OCI-LY1 (cell line): Measurements from ENCODE around the gene ITSN1.

Experiments
- H2AFZ ChIP-seq: fragments of 200-600 bp; sonication (generic), shearing (Covaris generic); 2 replicates; pipeline ENCODE4 v1.6.0; 2014; ENCODE audit warnings: antibody characterized with exemption, mild to moderate bottlenecking, low read length
- H3F3A ChIP-seq: fragments of 200-600 bp; sonication (generic), shearing (Covaris generic); 2 replicates; pipeline ENCODE4 v1.6.0; 2014; ENCODE audit warnings: mild to moderate bottlenecking, antibody characterized with exemption, low read length, moderate library complexity; ENCODE audit not compliant: insufficient read depth
- H3K27ac ChIP-seq: fragments of 200-600 bp; sonication (generic); 2 replicates; pipeline ENCODE4 v1.5.1; 2014; ENCODE audit warnings: low read length, mixed run types, mild to moderate bottlenecking, low read depth; ENCODE audit not compliant: poor library complexity, severe bottlenecking
- H3K27me3 ChIP-seq: fragments of 200-600 bp; sonication (generic); 2 replicates; pipeline ENCODE4 v1.6.0; 2014; ENCODE audit warnings: antibody characterized with exemption, mild to moderate bottlenecking, low read length, moderate library complexity; ENCODE audit not compliant: insufficient read depth
- H3K36me3 ChIP-seq: fragments of 200-600 bp; sonication (generic); 2 replicates; pipeline ENCODE4 v1.6.1; 2014; ENCODE audit warnings: mild to moderate bottlenecking, antibody characterized with exemption, low read length, moderate library complexity, mixed read lengths; ENCODE audit not compliant: insufficient read depth
- H3K4me1 ChIP-seq: fragments of 200-600 bp; sonication (generic); 2 replicates; pipeline ENCODE4 v1.5.1; 2014; ENCODE audit warnings: mild to moderate bottlenecking, low read length, moderate library complexity; ENCODE audit not compliant: insufficient read depth, severe bottlenecking
- H3K4me2 ChIP-seq: fragments of 200-600 bp; sonication (generic), shearing (Covaris generic); 2 replicates; pipeline ENCODE4 v1.6.1; 2014; ENCODE audit warnings: low read length
- H3K4me3 ChIP-seq: fragments of 200-600 bp; sonication (generic); 2 replicates; pipeline ENCODE4 v1.5.1; 2014; ENCODE audit warnings: low read length, low read depth, mild to moderate bottlenecking, mixed read lengths; ENCODE audit not compliant: poor library complexity, severe bottlenecking
- H3K79me2 ChIP-seq: fragments of 200-600 bp; shearing (Covaris generic); 2 replicates; pipeline ENCODE4 v1.6.1; 2016; ENCODE audit warnings: mixed run types, low read length, mixed read lengths; ENCODE audit not compliant: insufficient read depth
- H3K9ac ChIP-seq: fragments of 200-600 bp; sonication (generic), shearing (Covaris generic); 2 replicates; pipeline ENCODE4 v1.6.1; 2014; ENCODE audit warnings: mild to moderate bottlenecking, low read length, mixed read lengths
- H3K9me2 ChIP-seq: fragments of 200-600 bp; sonication (generic), shearing (Covaris generic); 2 replicates; pipeline ENCODE4 v1.6.1; 2014; ENCODE audit warnings: low read depth, mild to moderate bottlenecking, low read length, mixed read lengths
- H3K9me3 ChIP-seq: fragments of 200-600 bp; shearing (Covaris generic); 2 replicates; pipeline ENCODE4 v1.6.1; 2014; ENCODE audit warnings: low read length, mixed read lengths
- H4K20me1 ChIP-seq: fragments of 200-600 bp; sonication (generic), shearing (Covaris generic); 2 replicates; pipeline ENCODE4 v1.6.0; 2016; ENCODE audit warnings: mild to moderate bottlenecking, low read length; ENCODE audit not compliant: insufficient read depth
- EZH2 ChIP-seq: fragments of 200-600 bp; sonication (generic), shearing (Covaris generic); IDR thresholded peaks from 2 replicates; pipeline ENCODE4 v1.8.0; 2017; ENCODE audit warnings: borderline replicate concordance, mixed run types, mild to moderate bottlenecking, antibody characterized with exemption, low read length, moderate library complexity, mixed read lengths
- TF ChIP-seq, protein P1 (sequence below): fragments of 200-600 bp; sonication (generic), shearing (Covaris generic); IDR thresholded peaks from 2 replicates; pipeline ENCODE4 v1.5.1; 2017; ENCODE audit warnings: mild to moderate bottlenecking, antibody characterized with exemption, low read length, moderate library complexity, mixed read lengths

Gene ITSN1

DNA sequence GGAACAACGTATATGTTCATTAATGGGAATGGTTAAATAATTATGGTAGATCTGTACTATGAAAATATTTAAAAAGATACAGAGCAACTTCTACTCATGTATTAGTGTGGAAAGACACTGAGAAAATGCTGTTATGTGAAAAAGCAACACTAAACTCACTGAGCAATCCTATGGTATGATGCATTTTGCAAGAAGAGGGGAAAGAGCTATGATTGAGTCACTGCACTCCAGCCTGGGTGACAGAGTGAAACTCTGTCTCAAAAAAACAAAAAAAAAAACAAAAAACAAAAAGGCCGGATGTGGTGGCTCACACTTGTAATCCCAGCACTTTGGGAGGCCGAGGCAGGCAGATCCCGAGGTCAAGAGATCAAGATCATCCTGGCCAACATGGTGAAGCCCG, 228.9 kb downstream of the ITSN1 start:
- Histone ChIP-seq H3K27me3 (no peaks in the 10 kb centered on the region), H3K9ac (no peak overlapping the region), H3K4me1 (no peaks in the 10 kb centered on the region), H3K4me2 (no peak overlapping the region), H3K4me3 (no peak overlapping the region), H3K9me3 (no peaks in the 10 kb centered on the region), H3K27ac (no peak overlapping the region), H3F3A (no peaks in the 10 kb centered on the region), H3K79me2 (no peaks in the 10 kb centered on the region), H3K36me3 (no peaks in the 10 kb centered on the region), H2AFZ (no peak overlapping the region), H4K20me1 (no peaks in the 10 kb centered on the region), H3K9me2 (no peaks in the 10 kb centered on the region)
- TF ChIP-seq, protein P1, sequence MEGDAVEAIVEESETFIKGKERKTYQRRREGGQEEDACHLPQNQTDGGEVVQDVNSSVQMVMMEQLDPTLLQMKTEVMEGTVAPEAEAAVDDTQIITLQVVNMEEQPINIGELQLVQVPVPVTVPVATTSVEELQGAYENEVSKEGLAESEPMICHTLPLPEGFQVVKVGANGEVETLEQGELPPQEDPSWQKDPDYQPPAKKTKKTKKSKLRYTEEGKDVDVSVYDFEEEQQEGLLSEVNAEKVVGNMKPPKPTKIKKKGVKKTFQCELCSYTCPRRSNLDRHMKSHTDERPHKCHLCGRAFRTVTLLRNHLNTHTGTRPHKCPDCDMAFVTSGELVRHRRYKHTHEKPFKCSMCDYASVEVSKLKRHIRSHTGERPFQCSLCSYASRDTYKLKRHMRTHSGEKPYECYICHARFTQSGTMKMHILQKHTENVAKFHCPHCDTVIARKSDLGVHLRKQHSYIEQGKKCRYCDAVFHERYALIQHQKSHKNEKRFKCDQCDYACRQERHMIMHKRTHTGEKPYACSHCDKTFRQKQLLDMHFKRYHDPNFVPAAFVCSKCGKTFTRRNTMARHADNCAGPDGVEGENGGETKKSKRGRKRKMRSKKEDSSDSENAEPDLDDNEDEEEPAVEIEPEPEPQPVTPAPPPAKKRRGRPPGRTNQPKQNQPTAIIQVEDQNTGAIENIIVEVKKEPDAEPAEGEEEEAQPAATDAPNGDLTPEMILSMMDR = no peak
- TF ChIP-seq EZH2 = no peak

DNA sequence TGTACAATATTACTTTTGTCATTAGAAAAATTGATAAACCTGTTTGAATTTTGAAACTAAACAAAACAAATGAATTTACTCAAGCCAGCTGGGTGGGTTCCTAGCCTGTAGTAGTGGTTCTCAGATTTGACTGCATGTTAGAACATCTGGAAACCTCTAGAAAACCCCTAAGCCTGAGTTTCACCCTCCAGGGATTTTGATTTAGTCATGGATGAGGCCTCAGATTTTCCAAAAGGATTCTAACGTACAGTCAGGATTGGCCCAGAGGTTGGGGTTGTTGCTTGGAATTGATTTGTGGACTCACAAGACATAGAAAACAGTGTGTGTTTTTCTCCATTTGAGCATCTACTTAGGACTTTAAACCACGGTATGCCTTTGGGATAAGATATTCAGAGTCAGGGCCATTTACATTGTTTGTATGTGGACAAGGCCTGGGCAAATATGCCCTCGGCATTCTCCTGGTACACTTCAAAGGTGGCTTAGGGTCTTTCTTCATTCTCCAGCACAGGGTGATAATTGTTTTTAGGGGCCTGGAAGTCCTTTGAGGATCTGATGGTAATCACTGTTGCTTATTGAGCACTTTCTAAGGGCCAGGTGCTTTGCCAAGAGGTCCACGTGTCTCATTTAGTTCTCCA, 230.7 kb downstream of the ITSN1 start:
- H3K9ac ChIP-seq = no peak overlapping the region
- H3K9me3 ChIP-seq = no peaks in the 10 kb centered on the region
- no peaks in the 10 kb centered on the region for H3K79me2 ChIP-seq
- TF ChIP-seq, protein P1 = no peak
- TF ChIP-seq EZH2 = no peak
- H3F3A ChIP-seq = no peaks in the 10 kb centered on the region
- no peak overlapping the region for H3K4me3 ChIP-seq
- no peak overlapping the region for H2AFZ ChIP-seq
- H3K36me3 ChIP-seq = no peaks in the 10 kb centered on the region
- H3K4me2 ChIP-seq = no peak overlapping the region
- no peaks in the 10 kb centered on the region for H4K20me1 ChIP-seq
- no peaks in the 10 kb centered on the region for H3K4me1 ChIP-seq
- no peaks in the 10 kb centered on the region for H3K27me3 ChIP-seq
- H3K27ac ChIP-seq = no peak overlapping the region
- H3K9me2 ChIP-seq = no peaks in the 10 kb centered on the region

DNA sequence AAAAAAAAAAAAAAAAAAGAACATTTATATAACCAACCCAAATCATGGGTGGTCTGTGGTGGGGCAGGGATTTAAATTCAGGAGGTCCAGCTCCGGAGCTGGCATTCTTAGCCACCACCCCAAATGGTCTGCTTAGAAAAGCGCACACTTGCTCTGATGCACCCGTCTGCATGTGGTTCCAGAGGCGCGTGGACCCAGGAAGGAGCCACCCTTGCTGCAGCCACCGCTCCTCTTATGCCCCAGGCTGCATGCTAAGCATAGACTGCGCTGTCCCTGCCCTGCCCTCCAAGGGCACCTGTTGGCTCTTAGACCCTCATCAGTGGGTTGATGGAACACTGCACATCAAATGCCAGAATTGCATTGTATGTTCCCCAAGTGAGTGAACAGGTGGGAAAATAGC, 231.9 kb downstream of the ITSN1 start:
- H3K4me1 ChIP-seq = no peaks in the 10 kb centered on the region
- H3K27ac ChIP-seq = no peak overlapping the region
- H3F3A ChIP-seq = no peaks in the 10 kb centered on the region
- no peak overlapping the region for H2AFZ ChIP-seq
- H3K79me2 ChIP-seq = no peaks in the 10 kb centered on the region
- H3K9ac ChIP-seq = no peak overlapping the region
- H3K36me3 ChIP-seq = no peaks in the 10 kb centered on the region
- H4K20me1 ChIP-seq = no peaks in the 10 kb centered on the region
- H3K4me3 ChIP-seq = no peak overlapping the region
- no peak for TF ChIP-seq EZH2
- TF ChIP-seq, protein P1 = no peak
- no peaks in the 10 kb centered on the region for H3K27me3 ChIP-seq
- H3K4me2 ChIP-seq = no peak overlapping the region
- H3K9me3 ChIP-seq = no peaks in the 10 kb centered on the region
- H3K9me2 ChIP-seq = no peaks in the 10 kb centered on the region
